Lung (tissue), 12 donors: ENCODE results near the gene ERBB4. TPM values are rescaled to one million over a fixed set of nuclear protein-coding genes. Genes with fewer than 3 reads are reported as not detected.
A peak's percentile ranks its signal among the peaks of the same experiment; 100 is the strongest.

ENCODE experiments used
- ATAC-seq: fragments of 200-7000 bp; cut with Tn5 transposase; one replicate; pipeline ENCODE4 v1.9.1; 2020; ENCODE audit warnings: moderate number of reproducible peaks; ENCODE audit not compliant: insufficient read depth, low FRiP score
- DNase-seq, 3 donors: peaks; one replicate each; pipeline ENCODE4 v3.0.0-alpha.2; 2013 to 2017
- H3K27ac ChIP-seq, 2 donors: one replicate each; pipeline ENCODE4 v1.5.1; 2013; ENCODE audit warnings: mild to moderate bottlenecking in 2 of 2, moderate library complexity in 2 of 2, control low read depth in 1 of 2, inconsistent platforms in 1 of 2, low read depth in 1 of 2, low read length in 1 of 2
- H3K27me3 ChIP-seq, 3 donors: one replicate each; pipeline ENCODE4 v1.5.1; 2013; ENCODE audit warnings: low read length in 2 of 3; ENCODE audit not compliant: control insufficient read depth in 3 of 3, insufficient read depth in 3 of 3
- H3K36me3 ChIP-seq, 4 donors: one replicate each; pipeline ENCODE4 v1.5.1; 2013; ENCODE audit warnings: low read length in 4 of 4, mild to moderate bottlenecking in 1 of 4, moderate library complexity in 1 of 4; ENCODE audit not compliant: control insufficient read depth in 4 of 4, insufficient read depth in 4 of 4
- H3K4me1 ChIP-seq, 5 donors: one replicate each; pipeline ENCODE4 v1.5.1; 2013; ENCODE audit warnings: low read length in 5 of 5, mild to moderate bottlenecking in 2 of 5, moderate library complexity in 1 of 5; ENCODE audit not compliant: control insufficient read depth in 5 of 5, insufficient read depth in 5 of 5
- H3K4me3 ChIP-seq: one replicate; pipeline ENCODE4 v1.5.1; 2013; ENCODE audit warnings: mild to moderate bottlenecking, control low read depth, moderate library complexity
- H3K9ac ChIP-seq, 2 donors: one replicate each; pipeline ENCODE4 v1.5.1; 2013; ENCODE audit warnings: low read length in 2 of 2, control low read depth in 1 of 2; ENCODE audit not compliant: insufficient read depth in 1 of 2
- H3K9me3 ChIP-seq, 4 donors: one replicate each; pipeline ENCODE4 v1.5.1; 2013; ENCODE audit warnings: low read length in 3 of 4, mild to moderate bottlenecking in 1 of 4, moderate library complexity in 1 of 4; ENCODE audit not compliant: control insufficient read depth in 4 of 4, insufficient read depth in 3 of 4
- WGBS, 2 donors: extraction: QIAGEN DNeasy Blood & Tissue Kit; methylation state at CpG; one replicate each; pipeline ENCODE4 v1.1.7; 2013; 5-methylcytosine and 5-hydroxymethylcytosine counted together
- polyA plus RNA-seq, 2 donors: library from polyadenylated mRNA; stranded (reverse); fragments of 200-250 nt; gene quantifications; one replicate each; pipeline ENCODE4 v1.2.1, GENCODE V29; 2013
- total RNA-seq, 2 donors: library from RNA; depleted of rRNA in 1 of 2; stranded (reverse); fragments of >200 nt in 1 of 2; gene quantifications; one replicate each; pipeline ENCODE4 v1.2.1, GENCODE V29; 2014 to 2021
- TF ChIP-seq, protein P1 (sequence below): IDR thresholded peaks from 2 replicates; pipeline ENCODE4 v1.5.1; 2012; ENCODE audit warnings: mild to moderate bottlenecking; ENCODE audit errors: control extremely low read depth, extremely low read depth
- donor health status: control.
- donor health status: control.
- donor health status: Bipolar disorder and iron deficiency.
- donor health status: healthy.
- donor health status: DM: yes; HTN: yes; CAD: no.

ERBB4 gene
- total and polyA plus RNA-seq, 4 donors = 0.41 to 16.8 (median 5.3) TPM

DNA sequence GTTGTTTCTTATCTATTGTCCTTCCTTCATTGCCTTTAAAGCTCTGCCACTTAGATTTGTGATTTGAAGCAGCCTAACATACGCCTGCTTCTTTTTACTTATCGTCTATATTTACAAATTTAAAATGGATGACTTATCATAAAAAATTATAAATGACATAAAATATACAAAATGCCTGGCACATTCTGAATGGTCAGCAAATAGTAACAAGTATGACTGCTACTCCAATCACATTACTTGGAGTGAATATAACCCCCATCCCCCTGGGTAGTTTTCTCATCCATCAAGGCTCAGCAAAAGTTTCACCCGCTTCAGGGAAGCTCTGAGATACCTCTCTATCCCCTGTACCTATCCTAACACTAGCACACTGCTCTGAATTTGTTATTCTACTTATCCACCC is 708.9 kb downstream of the ERBB4 start:
- WGBS, 2 donors = 76 to 86% methylated on average over 3 of the region's 3 CpGs
- H3K27me3 ChIP-seq = no peaks in the 10 kb centered on the region
- no peak overlapping the region for H3K9ac ChIP-seq
- no peak overlapping the region for H3K4me3 ChIP-seq
- H3K36me3 ChIP-seq = no peaks in the 10 kb centered on the region
- H3K9me3 ChIP-seq = no peaks in the 10 kb centered on the region
- DNase-seq = no peak
- TF ChIP-seq, protein P1, sequence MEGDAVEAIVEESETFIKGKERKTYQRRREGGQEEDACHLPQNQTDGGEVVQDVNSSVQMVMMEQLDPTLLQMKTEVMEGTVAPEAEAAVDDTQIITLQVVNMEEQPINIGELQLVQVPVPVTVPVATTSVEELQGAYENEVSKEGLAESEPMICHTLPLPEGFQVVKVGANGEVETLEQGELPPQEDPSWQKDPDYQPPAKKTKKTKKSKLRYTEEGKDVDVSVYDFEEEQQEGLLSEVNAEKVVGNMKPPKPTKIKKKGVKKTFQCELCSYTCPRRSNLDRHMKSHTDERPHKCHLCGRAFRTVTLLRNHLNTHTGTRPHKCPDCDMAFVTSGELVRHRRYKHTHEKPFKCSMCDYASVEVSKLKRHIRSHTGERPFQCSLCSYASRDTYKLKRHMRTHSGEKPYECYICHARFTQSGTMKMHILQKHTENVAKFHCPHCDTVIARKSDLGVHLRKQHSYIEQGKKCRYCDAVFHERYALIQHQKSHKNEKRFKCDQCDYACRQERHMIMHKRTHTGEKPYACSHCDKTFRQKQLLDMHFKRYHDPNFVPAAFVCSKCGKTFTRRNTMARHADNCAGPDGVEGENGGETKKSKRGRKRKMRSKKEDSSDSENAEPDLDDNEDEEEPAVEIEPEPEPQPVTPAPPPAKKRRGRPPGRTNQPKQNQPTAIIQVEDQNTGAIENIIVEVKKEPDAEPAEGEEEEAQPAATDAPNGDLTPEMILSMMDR = no peak
- no peak overlapping the region for H3K27ac ChIP-seq
- ATAC-seq = no peak
- no peaks in the 10 kb centered on the region for H3K4me1 ChIP-seq

DNA sequence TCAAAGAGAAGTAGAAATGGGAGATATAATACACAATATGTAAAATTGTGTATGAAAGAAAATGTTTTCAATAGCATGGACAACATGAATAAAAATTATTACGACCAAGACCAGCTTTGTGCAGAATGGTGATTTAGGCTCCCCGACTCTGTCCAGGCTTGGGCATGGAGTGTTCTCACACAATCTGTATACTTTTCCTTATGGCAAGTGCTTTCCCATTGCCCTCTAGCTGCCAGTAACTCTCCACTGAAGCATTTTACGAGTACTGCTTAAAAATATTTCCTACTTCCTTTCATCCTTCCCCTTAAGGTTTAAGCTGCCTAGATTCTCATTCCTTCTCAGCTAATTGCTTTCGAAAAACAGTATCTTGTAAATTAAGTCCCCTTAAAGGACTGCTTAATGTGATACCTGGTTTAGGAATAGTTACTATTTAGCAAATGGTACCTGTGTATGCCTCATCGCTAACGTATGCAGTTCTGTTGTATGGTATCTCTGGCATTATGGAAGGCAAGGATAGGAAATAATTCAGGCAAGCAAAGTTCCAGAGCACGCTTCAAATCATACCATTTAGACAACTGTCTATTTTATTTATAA is 714.6 kb downstream of the ERBB4 start:
- no peaks in the 10 kb centered on the region for H3K4me1 ChIP-seq
- DNase-seq = peak in 1 of 3 donors; percentile 23
- no peaks in the 10 kb centered on the region for H3K36me3 ChIP-seq
- ATAC-seq = peak; percentile 66
- no peaks in the 10 kb centered on the region for H3K27me3 ChIP-seq
- H3K9ac ChIP-seq = no peak overlapping the region
- no peak overlapping the region for H3K27ac ChIP-seq
- peaks cover 0 to 2% (median 0%) of the 10 kb centered on the region in 4 donors for H3K9me3 ChIP-seq
- TF ChIP-seq, protein P1 = no peak
- WGBS, 2 donors = 62 to 72% methylated on average over 7 of the region's 7 CpGs
- no peak overlapping the region for H3K4me3 ChIP-seq

DNA sequence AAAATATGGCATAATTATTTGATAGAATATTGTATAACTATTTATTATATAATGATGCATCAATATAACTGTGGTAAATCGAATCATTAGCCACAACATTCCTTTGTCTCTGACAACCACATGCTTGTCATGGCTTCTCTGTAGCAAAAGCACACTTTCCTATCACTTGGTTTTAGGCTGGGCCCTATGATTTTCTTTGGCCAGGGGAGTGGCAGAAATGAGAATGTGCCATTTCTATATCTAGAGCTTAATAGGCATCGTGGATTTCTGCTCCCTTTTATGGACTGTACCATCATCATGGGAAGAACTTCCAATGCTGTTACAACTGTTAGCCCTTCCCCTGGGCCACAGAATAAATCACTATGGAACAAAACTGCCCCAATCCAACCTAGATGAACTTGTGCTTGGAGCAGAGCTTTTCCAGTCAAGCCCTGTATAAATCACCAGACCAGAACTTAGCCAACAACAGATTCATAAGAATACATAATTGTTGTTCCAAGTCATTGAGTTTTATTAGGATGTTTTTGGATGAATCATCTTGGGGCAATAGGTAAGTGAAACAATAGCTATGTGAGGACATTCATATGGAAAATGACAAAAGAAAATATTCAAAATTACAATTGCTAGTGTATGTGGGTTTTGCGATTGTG is 715.8 kb downstream of the ERBB4 start:
- no peak overlapping the region for H3K27ac ChIP-seq
- TF ChIP-seq, protein P1 = no peak
- no peaks in the 10 kb centered on the region for H3K4me1 ChIP-seq
- no peak overlapping the region for H3K9ac ChIP-seq
- 71 to 88% methylated on average over 3 of the region's 3 CpGs for WGBS, 2 donors
- no peak for ATAC-seq
- peaks cover 0 to 2% (median 0%) of the 10 kb centered on the region in 4 donors for H3K9me3 ChIP-seq
- no peak overlapping the region for H3K4me3 ChIP-seq
- H3K36me3 ChIP-seq = no peaks in the 10 kb centered on the region
- no peak for DNase-seq
- no peaks in the 10 kb centered on the region for H3K27me3 ChIP-seq

DNA sequence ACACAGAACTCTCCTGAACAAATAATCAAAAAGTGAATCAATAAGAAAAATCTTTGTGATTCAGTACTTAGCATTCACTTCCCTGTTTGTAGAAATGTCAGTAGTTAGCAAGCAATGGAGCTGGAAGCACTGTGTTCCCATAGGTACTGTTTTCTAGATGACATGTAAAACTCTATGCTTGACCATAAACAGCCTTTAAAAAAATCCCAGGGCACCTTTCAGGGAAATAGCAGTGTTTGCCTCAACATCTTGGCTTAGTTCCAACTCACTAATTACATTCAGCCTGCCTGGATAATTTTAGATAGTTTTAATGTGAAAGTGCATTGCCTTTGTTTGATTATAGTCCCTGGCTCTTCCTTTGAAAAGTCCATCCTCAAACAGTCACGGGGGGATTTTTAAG is 721.8 kb downstream of the ERBB4 start:
- 54 to 71% methylated on average over 1 of the region's 1 CpG for WGBS, 2 donors
- no peaks in the 10 kb centered on the region for H3K4me1 ChIP-seq
- DNase-seq = no peak
- TF ChIP-seq, protein P1 = no peak
- no peak overlapping the region for H3K4me3 ChIP-seq
- H3K27me3 ChIP-seq = no peaks in the 10 kb centered on the region
- H3K9me3 ChIP-seq = peaks cover 0 to 2% (median 0%) of the 10 kb centered on the region in 4 donors
- H3K36me3 ChIP-seq = no peaks in the 10 kb centered on the region
- ATAC-seq = no peak
- H3K27ac ChIP-seq = no peak overlapping the region
- no peak overlapping the region for H3K9ac ChIP-seq
